GF-D8 (cell line): ENCODE data around the gene CRPPA.
"Not testable (repeated sequence)": the region's sequence is repeated elsewhere in the genome, so short reads cannot be mapped to it uniquely, and the experiment has no call there.

ENCODE experiments used
- DNase-seq: peaks from one replicate; lab custom pipeline; 2025; lab: John Stamatoyannopoulos, UW

Gene CRPPA

GRCh38 chr7:16421333-16422102, at the start of gene CRPPA:
CRPPA (minus strand) TSS chr7:16421538; CDS start chr7:16421322, 216 bp downstream.
- peak; percentile 59 for DNase-seq

GRCh38 chr7:16465469-16466361, 44.4 kb upstream of the CRPPA start, which contains the start of gene SOSTDC1:
SOSTDC1 (minus strand) TSS chr7:16465738; CDS start chr7:16465668, 70 bp downstream.
- DNase-seq: no peak

- DNase-seq: no peak
Observed at GRCh38 chr7:16463949-16464715, 42.8 kb upstream of the CRPPA start.

- no peak for DNase-seq
Observed at GRCh38 chr7:16463520-16463919, 42.2 kb upstream of the CRPPA start.

GRCh38 chr7:16462431-16462889, 41.1 kb upstream of the CRPPA start:
- no peak for DNase-seq

GRCh38 chr7:16460789-16461493, 39.6 kb upstream of the CRPPA start:
- no peak for DNase-seq

- not testable (repeated sequence) for DNase-seq
Observed at GRCh38 chr7:16456303-16456702, 35.0 kb upstream of the CRPPA start.

- no peak for DNase-seq
Observed at GRCh38 chr7:16455591-16455990, 34.3 kb upstream of the CRPPA start.

GRCh38 chr7:16450366-16450765, 29.0 kb upstream of the CRPPA start:
- no peak for DNase-seq

GRCh38 chr7:16447876-16448275, 26.5 kb upstream of the CRPPA start:
- DNase-seq: no peak

GRCh38 chr7:16446508-16446907, 25.2 kb upstream of the CRPPA start:
- no peak for DNase-seq

GRCh38 chr7:16443871-16444270, 22.5 kb upstream of the CRPPA start:
- DNase-seq: not testable (repeated sequence)

- DNase-seq: no peak
Observed at GRCh38 chr7:16438988-16439387, 17.6 kb upstream of the CRPPA start.

- no peak for DNase-seq
Observed at GRCh38 chr7:16436306-16436705, 15.0 kb upstream of the CRPPA start.

GRCh38 chr7:16433568-16434122, 12.3 kb upstream of the CRPPA start:
- no peak for DNase-seq

GRCh38 chr7:16432425-16432731, 11.0 kb upstream of the CRPPA start:
- no peak for DNase-seq

GRCh38 chr7:16431646-16432424, 10.5 kb upstream of the CRPPA start:
- DNase-seq: peak; percentile 36

GRCh38 chr7:16430133-16430532, 8.8 kb upstream of the CRPPA start:
- DNase-seq: no peak

GRCh38 chr7:16428672-16429071, 7.3 kb upstream of the CRPPA start:
- no peak for DNase-seq

GRCh38 chr7:16428182-16428581, 6.8 kb upstream of the CRPPA start:
- no peak for DNase-seq
